EH (cell line): ENCODE results near the gene RUNX2.
A peak's percentile ranks its signal among the peaks of the same experiment; 100 is the strongest.

Experiments used
- DNase-seq: peaks from one replicate; pipeline ENCODE4 v3.0.0-alpha.2; 2015; ENCODE audit warnings: low read depth

The RUNX2 gene

GRCh38 chr6:45705137-45705855, 377.2 kb downstream of the RUNX2 start:
- no peak for DNase-seq

GRCh38 chr6:45706319-45706718, 378.2 kb downstream of the RUNX2 start:
- no peak for DNase-seq

DNA sequence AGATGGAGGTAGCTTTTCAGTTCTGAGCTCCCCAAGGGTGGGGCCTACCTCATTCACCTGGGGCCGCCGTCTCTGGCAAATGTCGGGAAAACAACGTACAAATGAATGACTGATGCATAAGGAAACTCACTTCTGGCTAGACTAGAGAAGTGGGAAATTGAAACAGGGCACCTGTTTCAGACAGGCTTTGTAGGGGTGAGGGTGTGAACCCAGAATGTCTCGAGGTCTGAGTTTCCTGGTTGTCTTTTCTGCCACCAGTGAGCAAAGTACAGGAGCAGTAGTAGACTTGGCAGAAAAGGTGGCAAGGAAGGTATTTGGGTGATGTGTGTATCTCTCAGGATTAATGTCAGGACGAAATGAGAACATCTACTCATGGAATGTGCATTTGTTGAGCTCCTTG, 379.0 kb downstream of the RUNX2 start:
- no peak for DNase-seq

- no peak for DNase-seq
These were observed 381.7 kb downstream of the RUNX2 start for GRCh38 chr6:45709781-45710220.

- peak; percentile 25 for DNase-seq
These were observed 382.2 kb downstream of the RUNX2 start for GRCh38 chr6:45710304-45710821.

GRCh38 chr6:45712076-45712475, 383.9 kb downstream of the RUNX2 start:
- no peak for DNase-seq

GRCh38 chr6:45712786-45713185, 384.7 kb downstream of the RUNX2 start:
- peak; percentile 62 for DNase-seq
